Measurements from ENCODE around the gene TLE1. TPM values are rescaled to one million over a fixed set of nuclear protein-coding genes. Genes with fewer than 3 reads are reported as not detected.

TLE1 gene
- polyA plus RNA-seq, 3 donors, result 0.46 to 2.5 (median 1.2) TPM

- H3K4me3 Mint-ChIP-seq, result no peak overlapping the region
- H3K9ac ChIP-seq (ENCODE audit: insufficient read depth, low read length, poor library complexity, severe bottlenecking), result no peak overlapping the region
- H2AFZ ChIP-seq (ENCODE audit: insufficient read depth, low read depth, low read length, poor library complexity, severe bottlenecking), result no peak overlapping the region
- no peak overlapping the region for H3K4me3 ChIP-seq (replicated peaks in 1 of 3; ENCODE audit: low read depth in 2 of 3, low read length in 3 of 3)
- H3K27me3 Mint-ChIP-seq (ENCODE audit: low read depth in 3 of 3), result peaks cover 0 to 5% (median 0%) of the 10 kb centered on the region in 3 donors
- H3K79me2 ChIP-seq (ENCODE audit: insufficient read depth, low read length), result no peaks in the 10 kb centered on the region
- no peaks in the 10 kb centered on the region for H3K9me3 ChIP-seq (replicated peaks in 1 of 2; ENCODE audit: control insufficient read depth in 1 of 2, insufficient read depth in 1 of 2, low read length in 2 of 2)
- H4K20me1 ChIP-seq (ENCODE audit: insufficient read depth, low read length), result no peaks in the 10 kb centered on the region
- no peaks in the 10 kb centered on the region for H3K4me1 Mint-ChIP-seq
- no peak overlapping the region for H3K27ac Mint-ChIP-seq
- no peaks in the 10 kb centered on the region for H3K36me3 Mint-ChIP-seq
- no peak for TF ChIP-seq CTCF (IDR thresholded peaks at IDR 0.05)
- H3K36me3 ChIP-seq (replicated peaks in 1 of 2; ENCODE audit: control insufficient read depth in 1 of 2, insufficient read depth in 2 of 2, low read length in 2 of 2), result no peaks in the 10 kb centered on the region
- no peaks in the 10 kb centered on the region for H3K4me1 ChIP-seq (ENCODE audit: control insufficient read depth in 1 of 2, insufficient read depth in 2 of 2, low read length in 2 of 2)
- intact Hi-C loops (cut with micrococcal nuclease), result no loop called here
- no peak for DNase-seq
- no peak overlapping the region for H3K27ac ChIP-seq (ENCODE audit: low read depth in 1 of 2, low read length in 2 of 2)
- no peaks in the 10 kb centered on the region for H3K27me3 ChIP-seq (ENCODE audit: control insufficient read depth in 2 of 2, insufficient read depth in 2 of 2, low read length in 2 of 2)
- H3K9me3 Mint-ChIP-seq, result peaks cover 0 to 5% (median 3%) of the 10 kb centered on the region in 7 donors
- WGBS (ENCODE audit: insufficient coverage), result 100% methylated on average over 3 of the region's 4 CpGs
- no peak overlapping the region for H3K4me2 ChIP-seq (replicated peaks; ENCODE audit: extremely low read depth, low read length, poor library complexity, severe bottlenecking)
These were observed 130.2 kb downstream of the TLE1 start for GRCh38 chr9:81559197-81559596.

GRCh38 chr9:81558091-81558830 is 131.1 kb downstream of the TLE1 start:
- peaks cover 0 to 5% (median 0%) of the 10 kb centered on the region in 3 donors for H3K27me3 Mint-ChIP-seq (ENCODE audit: low read depth in 3 of 3)
- no peak overlapping the region for H3K9ac ChIP-seq (ENCODE audit: insufficient read depth, low read length, poor library complexity, severe bottlenecking)
- no peaks in the 10 kb centered on the region for H3K4me1 ChIP-seq (ENCODE audit: control insufficient read depth in 1 of 2, insufficient read depth in 2 of 2, low read length in 2 of 2)
- H3K4me1 Mint-ChIP-seq, result no peaks in the 10 kb centered on the region
- 60% methylated on average over 6 of the region's 6 CpGs for WGBS (ENCODE audit: insufficient coverage)
- H3K36me3 Mint-ChIP-seq, result no peaks in the 10 kb centered on the region
- H3K4me3 Mint-ChIP-seq, result no peak overlapping the region
- intact Hi-C loops (cut with micrococcal nuclease), result no loop called here
- H3K27ac Mint-ChIP-seq, result no peak overlapping the region
- H3K36me3 ChIP-seq (replicated peaks in 1 of 2; ENCODE audit: control insufficient read depth in 1 of 2, insufficient read depth in 2 of 2, low read length in 2 of 2), result no peaks in the 10 kb centered on the region
- H3K27me3 ChIP-seq (ENCODE audit: control insufficient read depth in 2 of 2, insufficient read depth in 2 of 2, low read length in 2 of 2), result no peaks in the 10 kb centered on the region
- H3K9me3 Mint-ChIP-seq, result peaks cover 0 to 3% (median 2%) of the 10 kb centered on the region in 7 donors
- no peaks in the 10 kb centered on the region for H3K79me2 ChIP-seq (ENCODE audit: insufficient read depth, low read length)
- no peak for TF ChIP-seq CTCF (IDR thresholded peaks at IDR 0.05)
- H3K9me3 ChIP-seq (replicated peaks in 1 of 2; ENCODE audit: control insufficient read depth in 1 of 2, insufficient read depth in 1 of 2, low read length in 2 of 2), result no peaks in the 10 kb centered on the region
- H3K4me2 ChIP-seq (replicated peaks; ENCODE audit: extremely low read depth, low read length, poor library complexity, severe bottlenecking), result no peak overlapping the region
- no peak overlapping the region for H2AFZ ChIP-seq (ENCODE audit: insufficient read depth, low read depth, low read length, poor library complexity, severe bottlenecking)
- no peak for DNase-seq
- no peak overlapping the region for H3K4me3 ChIP-seq (replicated peaks in 1 of 3; ENCODE audit: low read depth in 2 of 3, low read length in 3 of 3)
- H3K27ac ChIP-seq (ENCODE audit: low read depth in 1 of 2, low read length in 2 of 2), result no peak overlapping the region
- no peaks in the 10 kb centered on the region for H4K20me1 ChIP-seq (ENCODE audit: insufficient read depth, low read length)
